ENCODE measurements around the gene PPP1R7.

Gene PPP1R7

GRCh38 chr2:241211276-241211675, 61.0 kb downstream of the PPP1R7 start:
- no peaks in the 10 kb centered on the region for H3K27me3 ChIP-seq (replicated peaks; ENCODE audit: control insufficient read depth, insufficient read depth, low read length)
- TF ChIP-seq CTCF (IDR thresholded peaks at IDR 0.05; ENCODE audit: insufficient read depth, low read length, poor library complexity, severe bottlenecking): no peak
- no peak overlapping the region for H3K4me3 ChIP-seq (replicated peaks; ENCODE audit: low read depth, low read length)
- no peak for DNase-seq (ENCODE audit: extremely low read depth, insufficient read length)
- H3K36me3 ChIP-seq (ENCODE audit: control insufficient read depth, insufficient read depth, low read length): no peaks in the 10 kb centered on the region

DNA sequence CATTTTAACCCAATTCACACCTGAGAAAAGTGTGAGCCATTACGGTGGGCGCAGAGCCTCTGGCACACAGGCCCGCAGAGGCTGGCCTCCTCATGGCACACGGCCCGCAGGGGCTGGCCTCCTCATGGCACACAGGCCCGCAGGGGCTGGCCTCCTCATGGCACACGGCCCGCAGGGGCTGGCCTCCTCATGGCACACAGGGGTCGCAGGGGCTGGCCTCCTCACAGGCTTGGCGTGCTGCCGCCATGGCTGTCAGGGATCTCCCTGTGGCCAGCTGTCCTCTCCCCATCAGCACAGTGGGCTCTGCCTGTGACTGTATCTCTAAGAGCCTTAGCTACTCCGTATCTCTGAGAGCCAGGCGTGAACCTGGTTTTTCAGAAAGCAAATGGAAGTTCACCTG, 62.8 kb downstream of the PPP1R7 start:
- no peaks in the 10 kb centered on the region for H3K27me3 ChIP-seq (replicated peaks; ENCODE audit: control insufficient read depth, insufficient read depth, low read length)

GRCh38 chr2:241213567-241213966, 63.3 kb downstream of the PPP1R7 start:
- H3K27me3 ChIP-seq (replicated peaks; ENCODE audit: control insufficient read depth, insufficient read depth, low read length): no peaks in the 10 kb centered on the region
- no peak for TF ChIP-seq CTCF (IDR thresholded peaks at IDR 0.05; ENCODE audit: insufficient read depth, low read length, poor library complexity, severe bottlenecking)
- no peak for DNase-seq (ENCODE audit: extremely low read depth, insufficient read length)

More for the DNA sequence above, 62.8 kb downstream of the PPP1R7 start:
- H3K36me3 ChIP-seq (ENCODE audit: control insufficient read depth, insufficient read depth, low read length): no peaks in the 10 kb centered on the region
- no peak for DNase-seq (ENCODE audit: extremely low read depth, insufficient read length)
- H3K4me3 ChIP-seq (replicated peaks; ENCODE audit: low read depth, low read length): no peak overlapping the region
- TF ChIP-seq CTCF (IDR thresholded peaks at IDR 0.05; ENCODE audit: insufficient read depth, low read length, poor library complexity, severe bottlenecking): no peak

GRCh38 chr2:241214209-241214608, 63.9 kb downstream of the PPP1R7 start:
- no peaks in the 10 kb centered on the region for H3K36me3 ChIP-seq (ENCODE audit: control insufficient read depth, insufficient read depth, low read length)
- no peak overlapping the region for H3K4me3 ChIP-seq (replicated peaks; ENCODE audit: low read depth, low read length)
- TF ChIP-seq CTCF (IDR thresholded peaks at IDR 0.05; ENCODE audit: insufficient read depth, low read length, poor library complexity, severe bottlenecking): no peak
- H3K27me3 ChIP-seq (replicated peaks; ENCODE audit: control insufficient read depth, insufficient read depth, low read length): no peaks in the 10 kb centered on the region
- no peak for DNase-seq (ENCODE audit: extremely low read depth, insufficient read length)

More at GRCh38 chr2:241213567-241213966, 63.3 kb downstream of the PPP1R7 start:
- Histone ChIP-seq H3K36me3 (ENCODE audit: control insufficient read depth, insufficient read depth, low read length) (no peaks in the 10 kb centered on the region), H3K4me3 (replicated peaks; ENCODE audit: low read depth, low read length) (no peak overlapping the region)

GRCh38 chr2:241214766-241215165, 64.5 kb downstream of the PPP1R7 start:
- Histone ChIP-seq H3K4me3 (replicated peaks; ENCODE audit: low read depth, low read length) (no peak overlapping the region), H3K36me3 (ENCODE audit: control insufficient read depth, insufficient read depth, low read length) (no peaks in the 10 kb centered on the region), H3K27me3 (replicated peaks; ENCODE audit: control insufficient read depth, insufficient read depth, low read length) (no peaks in the 10 kb centered on the region)
- no peak for DNase-seq (ENCODE audit: extremely low read depth, insufficient read length)
- no peak for TF ChIP-seq CTCF (IDR thresholded peaks at IDR 0.05; ENCODE audit: insufficient read depth, low read length, poor library complexity, severe bottlenecking)

DNA sequence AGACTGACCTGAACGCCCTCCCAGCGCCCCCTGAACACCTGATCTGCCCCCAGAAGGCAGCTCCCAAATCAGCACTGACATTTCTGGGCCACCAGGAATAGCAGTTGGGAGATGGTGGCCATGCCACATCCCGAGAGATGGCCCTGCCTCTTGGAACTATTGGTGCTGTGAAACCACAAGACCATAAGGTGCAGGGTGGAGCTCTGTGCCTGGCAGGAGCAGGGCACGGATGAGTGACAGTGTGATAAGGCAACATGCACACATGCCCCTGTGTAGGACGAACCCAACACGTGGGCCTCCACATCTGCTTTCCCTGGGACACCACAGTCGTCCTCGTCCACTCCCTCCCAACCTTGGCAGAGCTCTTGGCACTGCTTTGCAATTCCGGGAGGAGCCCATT, 65.2 kb downstream of the PPP1R7 start:
- TF ChIP-seq CTCF (IDR thresholded peaks at IDR 0.05; ENCODE audit: insufficient read depth, low read length, poor library complexity, severe bottlenecking): no peak
- DNase-seq (ENCODE audit: extremely low read depth, insufficient read length): no peak

More for the DNA sequence above, 65.2 kb downstream of the PPP1R7 start:
- Histone ChIP-seq H3K27me3 (replicated peaks; ENCODE audit: control insufficient read depth, insufficient read depth, low read length) (no peaks in the 10 kb centered on the region), H3K36me3 (ENCODE audit: control insufficient read depth, insufficient read depth, low read length) (no peaks in the 10 kb centered on the region), H3K4me3 (replicated peaks; ENCODE audit: low read depth, low read length) (no peak overlapping the region)
